ENCODE data around the gene SCUBE1. TPM values are rescaled to one million over a fixed set of nuclear protein-coding genes. Genes with fewer than 3 reads are reported as not detected.

The SCUBE1 gene
- total and polyA plus RNA-seq, 8 donors: 0.31 to 8.0 (median 1.8) TPM

DNA sequence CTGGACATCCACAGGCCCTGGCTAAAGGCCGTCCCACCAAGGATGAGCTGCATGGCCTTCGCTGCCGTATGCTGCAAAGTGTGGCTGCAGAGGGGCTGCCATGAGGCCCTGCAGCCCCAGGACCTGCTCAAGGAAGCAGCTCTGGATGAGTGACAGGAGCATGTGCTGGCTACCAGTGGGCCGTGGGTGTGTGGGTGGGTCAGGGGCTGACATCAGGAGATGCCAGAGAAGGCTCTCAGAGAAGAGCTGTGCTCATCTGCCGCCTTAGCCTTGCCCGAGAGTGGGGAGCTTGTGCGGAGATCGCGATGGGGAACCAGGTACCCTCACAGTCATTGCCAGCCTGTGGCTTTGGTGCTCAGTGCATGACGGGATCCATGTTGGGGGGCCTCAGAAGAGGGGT, 41.3 kb downstream of the SCUBE1 start:
- TF ChIP-seq EP300 (IDR thresholded peaks at IDR 0.05): no peak
- TF ChIP-seq, protein P1, sequence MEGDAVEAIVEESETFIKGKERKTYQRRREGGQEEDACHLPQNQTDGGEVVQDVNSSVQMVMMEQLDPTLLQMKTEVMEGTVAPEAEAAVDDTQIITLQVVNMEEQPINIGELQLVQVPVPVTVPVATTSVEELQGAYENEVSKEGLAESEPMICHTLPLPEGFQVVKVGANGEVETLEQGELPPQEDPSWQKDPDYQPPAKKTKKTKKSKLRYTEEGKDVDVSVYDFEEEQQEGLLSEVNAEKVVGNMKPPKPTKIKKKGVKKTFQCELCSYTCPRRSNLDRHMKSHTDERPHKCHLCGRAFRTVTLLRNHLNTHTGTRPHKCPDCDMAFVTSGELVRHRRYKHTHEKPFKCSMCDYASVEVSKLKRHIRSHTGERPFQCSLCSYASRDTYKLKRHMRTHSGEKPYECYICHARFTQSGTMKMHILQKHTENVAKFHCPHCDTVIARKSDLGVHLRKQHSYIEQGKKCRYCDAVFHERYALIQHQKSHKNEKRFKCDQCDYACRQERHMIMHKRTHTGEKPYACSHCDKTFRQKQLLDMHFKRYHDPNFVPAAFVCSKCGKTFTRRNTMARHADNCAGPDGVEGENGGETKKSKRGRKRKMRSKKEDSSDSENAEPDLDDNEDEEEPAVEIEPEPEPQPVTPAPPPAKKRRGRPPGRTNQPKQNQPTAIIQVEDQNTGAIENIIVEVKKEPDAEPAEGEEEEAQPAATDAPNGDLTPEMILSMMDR (IDR thresholded peaks at IDR 0.05): no peak
- TF ChIP-seq POLR2AphosphoS5 (IDR thresholded peaks at IDR 0.05): no peak
- TF ChIP-seq POLR2A (IDR thresholded peaks at IDR 0.05): no peak
- WGBS, 5 donors: 85 to 98% (median 90%) methylated on average over 7 to 10 of the region's 10 CpGs
- Histone ChIP-seq H3K27me3 (no peaks in the 10 kb centered on the region), H3K4me1 (peaks cover 5 to 54% (median 20%) of the 10 kb centered on the region in 4 donors), H3K36me3 (no peaks in the 10 kb centered on the region), H3K9me3 (no peaks in the 10 kb centered on the region), H3K4me3 (no peak overlapping the region), H3K27ac (no peak overlapping the region)
- intact Hi-C loops (cut with DNase I; ENCODE audit: low total_unique reads): no loop called here
- DNase-seq: no peak

DNA sequence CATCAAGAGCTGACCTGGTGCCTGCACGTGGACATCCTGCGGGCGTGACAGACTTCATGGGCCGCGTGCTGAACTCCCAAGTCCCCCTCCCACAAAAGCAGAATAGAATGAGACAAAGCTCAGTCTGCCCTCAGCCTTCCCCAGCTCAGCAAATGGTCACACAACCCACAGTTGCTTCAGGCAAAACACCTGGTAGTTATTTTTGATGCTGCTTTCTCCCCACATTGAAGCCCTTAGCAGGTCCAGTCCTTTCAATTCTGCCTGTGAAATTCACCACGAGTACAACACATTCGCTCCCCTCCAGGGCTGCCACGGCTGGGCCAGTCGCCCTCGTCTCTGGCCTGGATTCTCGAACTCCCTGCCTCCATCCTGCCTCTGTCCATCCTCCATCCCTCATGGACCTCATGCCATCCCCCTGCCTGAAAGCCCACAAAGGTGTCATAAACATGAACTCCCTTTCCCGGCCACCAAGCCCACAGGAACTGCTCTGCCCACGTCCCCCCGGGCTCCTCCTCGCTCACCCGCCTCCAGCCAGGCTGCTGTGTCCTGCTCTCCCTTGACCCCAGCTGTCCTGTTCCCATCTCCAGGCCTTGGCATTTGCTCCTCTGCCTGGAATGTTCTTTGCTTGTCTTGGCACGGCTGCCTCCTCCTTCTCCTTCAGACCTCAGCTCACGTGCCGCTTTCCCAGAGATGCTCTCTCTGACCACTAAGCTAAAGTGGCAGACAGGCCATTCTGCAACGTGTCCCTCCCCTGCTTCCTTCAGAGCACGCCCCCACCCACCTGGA, 42.1 kb downstream of the SCUBE1 start:
- H3K4me1 ChIP-seq: peaks cover 7 to 54% (median 24%) of the 10 kb centered on the region in 4 donors
- H3K27me3 ChIP-seq: no peaks in the 10 kb centered on the region
- TF ChIP-seq EP300 (IDR thresholded peaks at IDR 0.05) (no peak), POLR2A (IDR thresholded peaks at IDR 0.05) (no peak), POLR2AphosphoS5 (IDR thresholded peaks at IDR 0.05) (no peak)
- TF ChIP-seq, protein P1 (IDR thresholded peaks at IDR 0.05): no peak
- WGBS, 5 donors: 76 to 87% (median 77%) methylated on average over 21 of the region's 21 CpGs
- no peak overlapping the region for H3K4me3 ChIP-seq
- no peak for DNase-seq
- H3K9me3 ChIP-seq: no peaks in the 10 kb centered on the region
- intact Hi-C loops (cut with DNase I; ENCODE audit: low total_unique reads): no loop called here
- no peaks in the 10 kb centered on the region for H3K36me3 ChIP-seq
- H3K27ac ChIP-seq: no peak overlapping the region

DNA sequence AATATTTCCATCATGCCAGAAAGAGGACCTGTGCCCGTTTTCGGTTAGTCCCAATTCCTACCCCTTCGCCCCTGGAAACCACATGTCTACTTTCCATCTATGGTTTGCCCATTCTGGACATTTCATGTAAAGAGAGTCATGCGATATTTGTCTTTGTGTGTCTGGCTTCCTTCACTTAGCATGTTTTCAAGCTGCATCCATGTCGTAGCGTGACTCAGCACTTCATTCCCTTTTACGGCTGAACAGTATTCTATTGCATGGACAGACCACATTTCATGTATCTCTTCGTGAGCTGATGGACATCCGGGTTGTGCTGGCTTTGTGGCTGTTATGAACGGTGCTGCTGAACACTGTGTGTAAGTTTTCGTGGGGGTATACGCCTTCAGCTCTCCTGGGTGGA, 43.4 kb downstream of the SCUBE1 start:
- Histone ChIP-seq H3K27ac (no peak overlapping the region), H3K27me3 (no peaks in the 10 kb centered on the region), H3K36me3 (no peaks in the 10 kb centered on the region), H3K4me3 (no peak overlapping the region), H3K4me1 (peaks cover 7 to 55% (median 20%) of the 10 kb centered on the region in 4 donors), H3K9me3 (no peaks in the 10 kb centered on the region)
- 90 to 95% (median 93%) methylated on average over 12 of the region's 12 CpGs for WGBS, 5 donors
- intact Hi-C loops (cut with DNase I; ENCODE audit: low total_unique reads): no loop called here
- DNase-seq: no peak
- TF ChIP-seq POLR2A (IDR thresholded peaks at IDR 0.05): no peak
- TF ChIP-seq EP300 (IDR thresholded peaks at IDR 0.05): no peak
- TF ChIP-seq, protein P1 (IDR thresholded peaks at IDR 0.05): no peak
- TF ChIP-seq POLR2AphosphoS5 (IDR thresholded peaks at IDR 0.05): no peak

DNA sequence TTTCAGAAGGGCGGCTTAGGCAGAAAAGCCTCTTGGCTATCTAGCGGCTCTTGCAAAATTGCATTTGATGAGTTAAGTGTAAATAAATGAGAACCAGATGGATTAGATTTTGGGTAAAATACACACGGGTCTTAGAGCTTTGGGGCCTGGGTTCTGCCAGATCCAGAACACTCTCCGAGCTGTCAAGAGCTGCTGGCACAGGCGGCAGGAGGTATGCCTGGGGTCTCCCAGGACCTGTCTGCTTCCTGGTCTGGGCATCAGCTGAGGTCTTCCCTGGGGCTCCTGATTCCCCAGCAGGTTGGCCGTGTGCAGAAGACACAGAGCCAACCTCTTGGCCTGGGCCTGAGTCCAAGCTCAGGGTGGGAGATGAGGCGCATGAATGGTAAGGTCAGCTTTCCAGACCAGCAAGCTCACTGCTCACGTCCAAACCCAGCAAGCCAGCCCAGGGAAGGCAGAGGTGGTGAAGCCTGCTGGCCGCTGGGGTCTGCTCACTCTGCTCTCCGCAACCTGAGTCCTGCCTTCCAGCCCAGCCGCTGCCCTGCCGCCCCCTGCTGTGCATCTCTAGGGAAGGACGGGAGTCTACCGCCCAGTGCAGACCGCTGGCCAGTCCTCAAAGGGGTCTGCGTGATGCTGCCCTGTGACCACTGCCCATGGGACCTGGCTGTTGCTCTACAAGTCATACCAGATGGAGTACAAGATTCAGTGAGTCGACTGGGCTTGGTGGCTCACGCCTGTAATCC, 44.9 kb downstream of the SCUBE1 start:
- TF ChIP-seq POLR2A (IDR thresholded peaks at IDR 0.05): no peak
- TF ChIP-seq, protein P1 (IDR thresholded peaks at IDR 0.05): no peak
- no peak for TF ChIP-seq POLR2AphosphoS5 (IDR thresholded peaks at IDR 0.05)
- no peak for TF ChIP-seq EP300 (IDR thresholded peaks at IDR 0.05)
- peak overlapping the region in 4 of 5 donors; percentile 23 to 68 (median 60) for H3K27ac ChIP-seq
- no peaks in the 10 kb centered on the region for H3K27me3 ChIP-seq
- H3K36me3 ChIP-seq: no peaks in the 10 kb centered on the region
- H3K4me1 ChIP-seq: peaks cover 7 to 67% (median 25%) of the 10 kb centered on the region in 4 donors
- WGBS, 5 donors: 67 to 82% (median 78%) methylated on average over 7 to 18 of the region's 18 CpGs
- no peak for DNase-seq
- intact Hi-C loops (cut with DNase I; ENCODE audit: low total_unique reads): no loop called here
- no peak overlapping the region for H3K4me3 ChIP-seq
- no peaks in the 10 kb centered on the region for H3K9me3 ChIP-seq
